Tongue (tissue), 2 donors: Measurements from ENCODE around the gene NOL4L. TPM values are rescaled to one million over a fixed set of nuclear protein-coding genes. Genes with fewer than 3 reads are reported as not detected.
"Not testable (repeated sequence)": the region's sequence is repeated elsewhere in the genome, so short reads cannot be mapped to it uniquely, and the experiment has no call there.

ENCODE experiments used
- DNase-seq: peaks from one replicate; pipeline ENCODE4 v3.0.0-alpha.2; 2015
- total RNA-seq: library from RNA; depleted of rRNA; stranded (reverse); fragments of >200 nt; gene quantifications from one replicate; pipeline ENCODE4 v1.2.3, GENCODE V29; 2014

The NOL4L gene
- total RNA-seq, 1 donor from 2014 or later: 5.9 TPM

DNA sequence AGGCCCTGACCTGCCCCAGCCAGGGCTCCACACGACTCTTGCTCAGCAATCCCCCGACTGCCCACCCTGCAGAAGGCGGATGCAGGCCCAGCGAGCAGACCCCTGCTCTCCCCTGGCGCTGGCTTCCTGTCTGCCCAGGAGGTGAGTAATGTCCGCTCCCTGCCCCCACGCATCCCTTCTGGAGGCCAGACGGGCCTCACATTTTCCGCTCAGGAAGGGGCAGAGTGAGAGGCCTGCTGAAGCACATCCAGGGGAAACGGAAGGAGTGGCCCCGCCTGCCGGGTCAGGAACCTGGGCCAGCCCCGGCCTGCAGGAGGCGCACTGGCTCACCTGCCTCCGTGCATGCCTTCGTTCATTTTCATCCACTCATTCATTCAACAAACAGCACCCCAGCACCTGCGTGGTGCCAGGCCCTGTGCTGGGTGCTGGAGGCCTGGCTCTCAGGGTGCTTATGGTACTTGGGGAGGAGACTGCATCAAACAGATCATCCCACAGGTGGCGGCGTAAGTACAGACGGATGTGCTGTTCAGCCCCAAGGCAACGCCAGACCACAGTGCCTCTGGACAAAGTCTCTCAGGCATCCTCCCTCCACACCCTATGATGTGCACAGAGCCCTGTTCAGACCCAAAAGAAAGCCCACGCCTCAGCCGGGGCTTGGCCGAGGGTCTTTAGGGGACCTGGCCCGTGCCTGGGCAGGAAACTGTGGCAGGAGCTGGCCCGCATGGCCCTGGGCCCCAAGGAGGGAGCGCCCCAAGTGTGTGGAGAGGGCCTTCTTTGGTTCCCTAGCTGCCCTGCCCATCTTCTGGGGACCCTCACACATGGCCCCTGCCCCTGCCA is 114.9 kb downstream of the NOL4L start:
- peak; percentile 63 for DNase-seq

DNA sequence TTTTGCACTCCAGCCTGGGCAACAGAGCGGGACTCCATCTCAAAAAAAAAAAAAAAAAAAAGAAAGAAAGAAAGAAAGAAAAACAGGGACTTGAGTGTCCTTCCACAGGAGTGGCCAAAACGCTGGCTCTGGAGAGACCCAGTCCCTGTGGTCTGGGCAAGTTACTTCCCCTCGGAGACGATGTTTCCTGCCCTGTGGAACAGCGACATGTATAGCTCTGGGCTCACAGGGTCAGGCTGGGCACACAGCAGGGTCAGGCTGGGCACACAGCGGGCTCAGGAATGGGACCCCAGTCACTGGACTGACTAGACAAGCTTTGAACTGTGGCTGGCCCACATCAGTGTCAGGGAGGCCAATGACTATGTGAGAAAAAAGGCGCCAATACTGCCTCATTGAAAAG is 116.3 kb downstream of the NOL4L start:
- no peak for DNase-seq

- no peak for DNase-seq
Observed at GRCh38 chr20:32468313-32468640, 116.9 kb downstream of the NOL4L start.

GRCh38 chr20:32467506-32468312 is 117.4 kb downstream of the NOL4L start:
- DNase-seq: no peak

- DNase-seq: no peak
Observed at GRCh38 chr20:32466739-32467505, 118.2 kb downstream of the NOL4L start.

- not testable (repeated sequence) for DNase-seq
Observed at GRCh38 chr20:32465901-32466675, 119.0 kb downstream of the NOL4L start.

- no peak for DNase-seq
Observed at GRCh38 chr20:32465092-32465900, 119.8 kb downstream of the NOL4L start.

DNA sequence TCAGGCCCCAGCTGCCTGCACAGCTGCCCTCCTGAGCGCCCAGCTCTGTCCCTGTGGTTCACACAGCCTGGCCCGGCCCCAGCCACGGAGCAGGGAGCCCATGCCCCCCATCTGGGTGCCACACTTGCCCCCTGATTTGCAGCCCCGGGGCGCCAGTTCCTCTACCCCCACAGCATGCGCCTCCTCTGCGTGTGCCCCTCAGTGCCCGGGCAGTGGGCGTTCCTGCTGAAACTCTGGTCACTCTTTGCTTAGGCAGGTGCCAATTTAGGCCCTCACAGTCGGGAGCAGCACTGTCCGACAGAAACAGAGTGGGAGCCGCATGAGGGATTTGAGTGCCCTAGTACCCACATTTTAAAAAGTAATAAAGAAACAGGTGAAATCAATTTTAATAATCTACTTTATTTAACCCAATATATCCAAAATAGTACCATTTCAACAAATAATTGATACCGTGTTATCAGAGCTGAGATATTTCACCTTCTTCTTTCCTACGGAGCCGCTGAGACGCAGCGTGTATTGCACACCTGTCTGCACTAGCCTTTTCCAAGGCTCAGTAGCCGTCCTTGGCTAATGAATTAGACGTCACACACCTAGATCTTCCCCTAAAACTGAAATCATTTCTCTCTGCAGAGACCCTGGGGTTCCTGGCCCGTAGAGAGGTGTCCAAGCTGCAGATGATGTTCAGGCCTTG is 120.6 kb downstream of the NOL4L start:
- no peak for DNase-seq

GRCh38 chr20:32463642-32464400 is 121.3 kb downstream of the NOL4L start:
- no peak for DNase-seq

DNA sequence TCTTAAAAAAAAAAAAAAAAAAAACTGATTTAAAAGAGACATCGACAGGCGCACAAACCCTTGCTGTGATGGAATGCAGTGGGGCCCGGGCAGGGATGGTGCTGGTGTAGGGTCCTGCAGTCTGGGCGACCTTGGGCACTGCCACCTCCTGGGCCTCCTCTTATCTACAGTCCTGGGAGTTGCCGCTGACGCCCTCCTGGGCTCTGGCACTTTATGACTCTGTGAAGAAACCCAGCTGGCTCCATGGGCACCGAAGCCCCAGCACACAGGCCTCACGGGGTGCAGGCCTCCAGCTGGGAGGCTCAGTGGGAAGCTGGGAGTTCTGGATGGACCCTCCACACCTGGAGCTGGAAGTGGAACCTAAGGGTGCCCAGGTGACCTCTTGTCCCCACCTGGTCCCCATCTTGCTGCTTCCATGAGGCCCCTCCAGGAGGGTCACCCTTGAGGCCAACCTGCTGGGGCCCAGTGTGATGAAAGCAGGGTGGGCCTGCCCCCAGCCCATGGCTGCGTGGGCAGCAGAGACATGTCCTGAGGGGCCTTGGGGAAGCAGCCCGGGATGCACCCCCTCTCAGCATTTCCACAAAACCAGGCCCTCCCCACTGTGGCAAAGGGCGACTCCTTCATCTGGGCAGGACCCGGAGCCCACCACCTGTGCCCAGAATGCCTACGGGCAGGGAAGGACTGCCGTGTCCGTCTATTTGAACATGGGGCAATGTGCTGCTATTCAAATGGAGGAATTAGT is 122.1 kb downstream of the NOL4L start:
- DNase-seq: no peak

- DNase-seq: no peak
Observed at GRCh38 chr20:32461836-32462600, 123.1 kb downstream of the NOL4L start.

GRCh38 chr20:32460683-32461320 is 124.3 kb downstream of the NOL4L start:
- no peak for DNase-seq

DNA sequence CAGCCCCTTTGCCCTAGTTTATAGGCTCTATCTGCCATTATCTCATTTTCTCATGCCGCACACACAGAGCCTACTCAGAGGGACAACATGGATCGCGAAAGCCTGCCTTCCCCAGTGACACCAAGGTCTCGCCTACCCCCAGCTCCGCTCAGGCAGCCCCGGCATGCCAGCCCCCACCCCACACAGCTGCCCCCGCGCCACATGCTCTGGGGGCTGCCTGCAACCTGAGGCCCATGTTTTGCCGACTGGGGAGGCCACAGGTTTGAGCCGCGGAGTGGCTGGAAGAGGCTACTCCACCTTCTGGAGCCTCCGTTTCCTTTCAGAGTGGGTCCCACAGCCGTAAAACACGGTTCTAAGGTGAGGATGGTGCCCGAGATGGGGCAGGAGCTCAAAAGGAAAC is 124.9 kb downstream of the NOL4L start:
- DNase-seq: no peak

GRCh38 chr20:32458837-32459220 is 126.3 kb downstream of the NOL4L start:
- DNase-seq: no peak

GRCh38 chr20:32458061-32458836 is 126.9 kb downstream of the NOL4L start:
- DNase-seq: no peak

GRCh38 chr20:32457479-32457986 is 127.6 kb downstream of the NOL4L start:
- DNase-seq: peak; percentile 71
